ENCODE measurements around the gene NUDT4. TPM values are rescaled to one million over a fixed set of nuclear protein-coding genes. Genes with fewer than 3 reads are reported as not detected.

Gene NUDT4
- total RNA-seq, 1 donor from 2014 or later: 60.2 TPM

GRCh38 chr12:93378998-93379325, 1.2 kb downstream of the NUDT4 start:
- Histone ChIP-seq H3K27me3 (ENCODE audit: insufficient read depth, low read length) (no peaks in the 10 kb centered on the region), H2AFZ (ENCODE audit: low read depth, low read length) (peak overlapping the region; percentile 23), H3K9me3 (ENCODE audit: insufficient read depth, low read depth, low read length) (no peaks in the 10 kb centered on the region), H4K20me1 (ENCODE audit: insufficient read depth, low read length) (peaks cover 55% of the 10 kb centered on the region), H3K79me2 (ENCODE audit: insufficient read depth, low read length) (peaks cover 63% of the 10 kb centered on the region), H3K27ac (ENCODE audit: low read depth, low read length) (peak overlapping the region; percentile 93), H3K4me3 (ENCODE audit: insufficient read depth, low read depth, low read length) (peak overlapping the region; percentile 100), H3K4me1 (ENCODE audit: insufficient read depth, low read length) (peaks cover 27% of the 10 kb centered on the region), H3K4me2 (ENCODE audit: low read length) (peak overlapping the region; percentile 90), H3K9ac (ENCODE audit: low read length) (peak overlapping the region; percentile 99), H3K36me3 (ENCODE audit: insufficient read depth, low read length) (no peaks in the 10 kb centered on the region)
- H3K4me1 Mint-ChIP-seq (ENCODE audit: low read depth, unreplicated experiment): peaks cover 17% of the 10 kb centered on the region
- H3K36me3 Mint-ChIP-seq (ENCODE audit: low read depth, unreplicated experiment): no peaks in the 10 kb centered on the region
- H3K27me3 Mint-ChIP-seq (ENCODE audit: low read depth, unreplicated experiment): no peaks in the 10 kb centered on the region
- H3K4me3 Mint-ChIP-seq (ENCODE audit: unreplicated experiment): peak overlapping the region; percentile 99
- TF ChIP-seq CTCF (IDR thresholded peaks at IDR 0.05; ENCODE audit: insufficient read depth, low read depth, low read length): no peak
- no peak for TF ChIP-seq EZH2 (IDR thresholded peaks at IDR 0.05; ENCODE audit: insufficient read depth, low read length)
- FAIRE-seq (no peak), DNase-seq (ENCODE audit: low read depth) (no peak)
- H3K9me3 Mint-ChIP-seq (ENCODE audit: unreplicated experiment): no peaks in the 10 kb centered on the region
- H3K27ac Mint-ChIP-seq (ENCODE audit: unreplicated experiment): peak overlapping the region; percentile 91

DNA sequence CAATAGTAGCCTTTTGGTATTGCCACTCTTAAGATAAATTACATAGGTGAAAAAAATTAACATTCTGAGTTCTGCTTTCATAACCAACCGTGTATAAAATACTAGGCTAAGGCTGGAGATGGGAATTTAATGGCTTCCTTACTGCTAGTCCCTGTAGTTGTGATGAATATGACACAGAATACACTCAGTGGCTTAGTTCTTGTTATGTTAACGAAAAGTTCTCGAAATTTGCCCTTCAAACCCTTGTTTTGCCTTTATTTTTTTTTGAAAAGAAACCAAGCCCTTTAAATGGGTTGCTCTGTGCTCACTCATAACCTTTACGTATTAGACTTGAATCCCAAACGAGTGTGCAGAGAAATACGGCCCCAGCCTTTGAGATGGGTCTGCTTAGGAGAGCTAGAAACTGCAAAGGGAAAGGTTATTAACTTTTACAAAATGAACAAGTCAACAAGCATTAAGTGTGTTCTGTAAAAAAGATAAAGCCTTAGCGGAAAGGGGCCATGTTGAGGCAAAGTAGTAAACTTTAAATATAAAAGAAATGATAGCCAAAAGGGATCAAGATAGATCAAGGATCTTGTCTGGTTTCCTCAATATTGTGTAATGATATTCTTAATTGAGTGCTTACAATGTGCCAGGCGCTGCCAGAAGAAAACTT, 1.7 kb downstream of the NUDT4 start:
- Histone ChIP-seq H3K9me3 (ENCODE audit: insufficient read depth, low read depth, low read length) (no peaks in the 10 kb centered on the region), H3K4me1 (ENCODE audit: insufficient read depth, low read length) (peaks cover 27% of the 10 kb centered on the region), H4K20me1 (ENCODE audit: insufficient read depth, low read length) (peaks cover 59% of the 10 kb centered on the region), H3K4me3 (ENCODE audit: insufficient read depth, low read depth, low read length) (peak overlapping the region; percentile 100), H3K27ac (ENCODE audit: low read depth, low read length) (peak overlapping the region; percentile 93), H3K9ac (ENCODE audit: low read length) (peak overlapping the region; percentile 99), H3K27me3 (ENCODE audit: insufficient read depth, low read length) (no peaks in the 10 kb centered on the region), H2AFZ (ENCODE audit: low read depth, low read length) (no peak overlapping the region), H3K4me2 (ENCODE audit: low read length) (peak overlapping the region; percentile 90), H3K79me2 (ENCODE audit: insufficient read depth, low read length) (peaks cover 68% of the 10 kb centered on the region), H3K36me3 (ENCODE audit: insufficient read depth, low read length) (no peaks in the 10 kb centered on the region)
- Mint-ChIP-seq H3K27ac (ENCODE audit: unreplicated experiment) (peak overlapping the region; percentile 91), H3K9me3 (ENCODE audit: unreplicated experiment) (no peaks in the 10 kb centered on the region), H3K36me3 (ENCODE audit: low read depth, unreplicated experiment) (no peaks in the 10 kb centered on the region), H3K4me1 (ENCODE audit: low read depth, unreplicated experiment) (peaks cover 17% of the 10 kb centered on the region), H3K4me3 (ENCODE audit: unreplicated experiment) (peak overlapping the region; percentile 99), H3K27me3 (ENCODE audit: low read depth, unreplicated experiment) (no peaks in the 10 kb centered on the region)
- FAIRE-seq (no peak), DNase-seq (ENCODE audit: low read depth) (no peak)
- TF ChIP-seq CTCF (IDR thresholded peaks at IDR 0.05; ENCODE audit: insufficient read depth, low read depth, low read length) (no peak), EZH2 (IDR thresholded peaks at IDR 0.05; ENCODE audit: insufficient read depth, low read length) (no peak)

GRCh38 chr12:93379981-93380361, 2.2 kb downstream of the NUDT4 start:
- no peaks in the 10 kb centered on the region for H3K27me3 ChIP-seq (ENCODE audit: insufficient read depth, low read length)
- no peaks in the 10 kb centered on the region for H3K9me3 ChIP-seq (ENCODE audit: insufficient read depth, low read depth, low read length)
- H3K4me1 ChIP-seq (ENCODE audit: insufficient read depth, low read length): peaks cover 27% of the 10 kb centered on the region
- FAIRE-seq: no peak
- DNase-seq (ENCODE audit: low read depth): no peak
- TF ChIP-seq CTCF (IDR thresholded peaks at IDR 0.05; ENCODE audit: insufficient read depth, low read depth, low read length) (no peak), EZH2 (IDR thresholded peaks at IDR 0.05; ENCODE audit: insufficient read depth, low read length) (no peak)
- Mint-ChIP-seq H3K4me3 (ENCODE audit: unreplicated experiment) (peak overlapping the region; percentile 99), H3K36me3 (ENCODE audit: low read depth, unreplicated experiment) (no peaks in the 10 kb centered on the region), H3K27ac (ENCODE audit: unreplicated experiment) (peak overlapping the region; percentile 91), H3K9me3 (ENCODE audit: unreplicated experiment) (no peaks in the 10 kb centered on the region), H3K4me1 (ENCODE audit: low read depth, unreplicated experiment) (peaks cover 17% of the 10 kb centered on the region), H3K27me3 (ENCODE audit: low read depth, unreplicated experiment) (no peaks in the 10 kb centered on the region)
- H3K4me3 ChIP-seq (ENCODE audit: insufficient read depth, low read depth, low read length): peak overlapping the region; percentile 100
- peak overlapping the region; percentile 90 for H3K4me2 ChIP-seq (ENCODE audit: low read length)
- peaks cover 73% of the 10 kb centered on the region for H3K79me2 ChIP-seq (ENCODE audit: insufficient read depth, low read length)
- peaks cover 64% of the 10 kb centered on the region for H4K20me1 ChIP-seq (ENCODE audit: insufficient read depth, low read length)
- no peak overlapping the region for H2AFZ ChIP-seq (ENCODE audit: low read depth, low read length)
- H3K27ac ChIP-seq (ENCODE audit: low read depth, low read length): peak overlapping the region; percentile 93
- H3K9ac ChIP-seq (ENCODE audit: low read length): peak overlapping the region; percentile 99
- H3K36me3 ChIP-seq (ENCODE audit: insufficient read depth, low read length): no peaks in the 10 kb centered on the region

Measured in astrocyte (in vitro differentiated cells and primary cell).